HG02885 (cell line): Measurements from ENCODE around the gene UCK2.

Experiments used
- ATAC-seq: cut with Tn5 transposase; IDR thresholded peaks from one replicate; pipeline ENCODE4 v1.9.1; 2021; ENCODE audit warnings: mild to moderate bottlenecking; ENCODE audit not compliant: unreplicated experiment, poor library complexity

The UCK2 gene

DNA sequence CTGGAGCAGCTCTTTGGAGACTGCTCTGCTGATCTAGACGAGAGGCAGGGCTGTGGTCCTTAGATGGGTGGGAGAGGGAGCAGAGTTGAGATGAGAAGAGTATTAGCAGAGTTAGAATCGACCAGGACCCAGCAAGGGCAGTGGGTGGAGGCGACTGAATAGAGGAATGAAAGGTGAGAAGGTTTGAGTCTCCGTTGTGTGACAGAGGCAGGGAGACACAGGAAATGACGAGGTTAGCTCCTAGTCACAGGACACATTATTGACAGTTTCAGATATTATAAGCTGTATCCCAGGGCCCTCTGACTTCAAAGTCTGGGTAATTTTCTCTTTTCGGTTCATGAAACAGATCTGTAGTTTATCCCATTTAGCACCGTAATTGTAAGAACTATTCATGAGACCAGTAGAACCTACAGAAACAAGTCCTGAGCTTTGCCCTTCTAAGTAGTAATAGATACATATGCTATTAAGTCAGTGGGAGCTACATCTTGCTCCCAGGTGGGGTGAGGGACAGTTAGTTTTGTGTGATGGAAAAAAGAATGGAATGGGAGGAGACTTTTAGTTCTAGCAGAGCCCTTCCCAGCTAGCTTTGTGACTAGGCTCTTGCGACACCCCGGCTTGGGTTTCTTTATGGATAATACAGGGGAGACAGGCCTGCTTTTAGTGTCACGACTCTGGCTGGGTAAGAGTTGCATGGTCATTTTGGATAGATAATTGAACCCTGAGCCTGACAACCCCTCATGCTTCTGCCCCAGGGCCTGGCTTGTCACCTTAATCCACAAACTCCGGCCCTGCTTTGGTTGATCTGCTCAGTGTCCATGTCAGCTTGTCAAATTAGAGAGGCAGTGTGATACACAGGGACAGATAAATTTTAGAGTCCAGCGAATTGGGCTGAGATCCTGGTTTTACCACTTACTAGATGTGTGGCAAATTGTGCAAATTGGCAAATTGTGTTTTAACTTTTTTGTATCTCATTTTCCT is 70.2 kb downstream of the UCK2 start:
- ATAC-seq: no peak

- no peak for ATAC-seq
Observed at GRCh38 chr1:165898837-165899236, 71.4 kb downstream of the UCK2 start.

DNA sequence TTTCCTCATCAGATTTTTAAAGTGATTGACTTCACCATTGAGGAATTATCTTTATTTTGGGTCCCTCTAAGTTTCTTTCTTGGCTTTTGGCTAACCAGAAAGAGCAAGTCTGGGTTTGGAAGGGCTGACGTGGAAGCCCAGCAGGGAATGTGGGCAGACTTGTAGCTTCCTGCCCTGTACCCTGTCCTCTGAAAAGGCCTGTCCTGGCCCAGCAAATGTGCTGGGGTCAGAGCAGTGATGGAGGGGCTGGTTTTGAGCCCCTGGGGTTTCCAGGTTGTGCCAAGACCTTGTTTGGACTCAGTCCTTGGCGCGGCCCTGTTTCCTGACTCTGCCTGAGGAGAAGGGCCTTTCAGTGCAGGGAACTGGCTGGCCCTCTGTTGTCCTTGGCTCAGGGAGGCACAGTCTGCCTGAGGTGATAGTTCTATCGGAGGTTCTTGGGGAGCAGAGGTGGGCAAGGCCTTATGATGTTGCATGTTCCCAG is 72.1 kb downstream of the UCK2 start:
- ATAC-seq: no peak

- ATAC-seq: no peak
Observed at GRCh38 chr1:165900576-165901380, 73.4 kb downstream of the UCK2 start.

DNA sequence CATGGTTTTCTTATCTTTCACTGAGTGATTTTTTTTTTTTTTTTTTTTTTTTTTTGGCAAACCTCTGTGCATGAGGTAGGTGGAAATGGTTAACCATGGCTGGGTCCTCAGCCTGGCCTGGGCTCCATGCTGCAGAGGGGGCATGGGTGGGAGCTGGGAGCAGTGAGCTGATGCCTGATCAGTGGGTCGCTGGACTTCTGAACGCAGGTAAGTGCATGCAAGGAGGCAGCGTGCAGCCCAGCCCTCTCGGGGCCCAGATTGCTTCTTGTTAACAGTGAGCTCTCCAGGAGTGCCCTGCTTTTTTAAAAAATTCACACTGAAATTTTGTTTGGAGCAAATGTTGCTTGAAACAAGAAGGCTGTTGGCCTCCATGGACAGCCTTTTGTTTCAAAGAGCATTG is 75.2 kb downstream of the UCK2 start:
- no peak for ATAC-seq

- ATAC-seq: no peak
Observed at GRCh38 chr1:165903672-165904071, 76.3 kb downstream of the UCK2 start.

- no peak for ATAC-seq
Observed at GRCh38 chr1:165904948-165905347, 77.5 kb downstream of the UCK2 start.

DNA sequence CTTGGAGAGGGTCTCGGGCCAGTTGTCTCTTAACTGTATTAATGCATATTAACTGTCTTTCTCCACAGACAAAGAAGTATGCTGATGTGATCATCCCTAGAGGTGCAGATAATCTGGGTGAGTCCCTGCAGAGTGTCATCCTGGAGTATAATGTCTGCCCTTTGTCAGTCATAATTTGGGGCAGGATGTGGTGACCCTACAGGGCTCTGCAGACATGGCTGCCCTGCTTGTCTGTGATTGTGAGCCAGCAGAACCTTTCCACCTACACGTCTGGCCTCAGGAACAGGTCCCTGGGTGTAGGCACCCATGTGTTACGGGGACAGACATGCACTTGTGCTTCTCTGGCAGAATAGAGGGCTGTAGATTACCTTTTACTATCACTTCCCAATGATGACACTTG is 78.4 kb downstream of the UCK2 start:
- ATAC-seq: no peak

- ATAC-seq: no peak
Observed at GRCh38 chr1:165907256-165907857, 79.9 kb downstream of the UCK2 start.

DNA sequence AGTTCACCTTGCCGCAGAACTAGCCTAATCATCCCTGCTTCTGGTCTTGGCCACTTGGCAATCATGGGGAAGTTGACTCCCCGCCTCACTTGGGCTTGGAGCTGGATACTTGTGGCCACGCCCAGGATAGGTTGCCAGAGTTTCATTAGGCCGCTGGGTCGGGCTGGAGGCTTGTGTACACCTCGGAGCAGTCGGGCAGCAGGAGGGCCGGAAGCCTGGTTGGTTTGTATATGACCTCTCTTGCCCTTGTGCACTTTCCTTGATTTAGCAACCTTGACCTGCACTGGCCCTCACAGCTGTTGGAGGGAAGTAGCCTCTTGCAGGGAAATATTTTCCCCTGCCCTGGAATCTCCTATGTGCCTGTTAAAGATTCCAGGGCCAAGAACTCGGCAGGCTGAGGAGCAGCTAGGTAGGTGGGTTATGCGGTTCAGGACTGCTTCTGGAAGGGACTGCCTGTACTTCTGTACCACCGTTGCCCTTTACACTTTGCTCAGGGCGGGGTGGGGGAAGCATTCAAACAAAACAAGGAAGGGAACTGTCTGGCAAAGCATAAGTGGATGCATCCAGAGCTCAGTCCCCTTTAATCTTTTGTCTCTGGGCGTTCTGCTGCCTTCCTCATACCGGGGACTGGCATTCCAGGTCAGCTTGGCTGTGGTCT is 83.5 kb downstream of the UCK2 start:
- ATAC-seq: no peak

GRCh38 chr1:165911609-165912281 is 84.3 kb downstream of the UCK2 start:
- ATAC-seq: no peak

DNA sequence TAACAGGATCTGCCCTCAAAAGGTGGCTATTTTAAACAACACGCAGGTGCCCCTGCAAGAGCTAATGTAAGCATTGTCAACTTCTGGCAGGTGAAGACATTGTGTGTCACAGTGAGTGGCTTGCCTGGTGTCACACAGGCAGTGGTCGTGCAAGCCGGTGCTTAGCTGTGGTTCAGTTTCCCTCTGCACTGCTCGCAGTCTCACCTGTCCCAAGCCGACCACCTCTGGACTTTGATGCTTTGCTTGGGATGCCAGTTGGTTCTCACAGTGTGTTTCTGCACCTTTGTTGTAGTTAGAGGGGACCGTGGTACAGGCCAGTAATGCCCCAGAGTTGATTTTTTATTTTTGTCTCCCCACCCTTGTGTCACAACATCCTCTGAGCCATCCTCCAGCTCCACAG is 85.2 kb downstream of the UCK2 start:
- no peak for ATAC-seq

DNA sequence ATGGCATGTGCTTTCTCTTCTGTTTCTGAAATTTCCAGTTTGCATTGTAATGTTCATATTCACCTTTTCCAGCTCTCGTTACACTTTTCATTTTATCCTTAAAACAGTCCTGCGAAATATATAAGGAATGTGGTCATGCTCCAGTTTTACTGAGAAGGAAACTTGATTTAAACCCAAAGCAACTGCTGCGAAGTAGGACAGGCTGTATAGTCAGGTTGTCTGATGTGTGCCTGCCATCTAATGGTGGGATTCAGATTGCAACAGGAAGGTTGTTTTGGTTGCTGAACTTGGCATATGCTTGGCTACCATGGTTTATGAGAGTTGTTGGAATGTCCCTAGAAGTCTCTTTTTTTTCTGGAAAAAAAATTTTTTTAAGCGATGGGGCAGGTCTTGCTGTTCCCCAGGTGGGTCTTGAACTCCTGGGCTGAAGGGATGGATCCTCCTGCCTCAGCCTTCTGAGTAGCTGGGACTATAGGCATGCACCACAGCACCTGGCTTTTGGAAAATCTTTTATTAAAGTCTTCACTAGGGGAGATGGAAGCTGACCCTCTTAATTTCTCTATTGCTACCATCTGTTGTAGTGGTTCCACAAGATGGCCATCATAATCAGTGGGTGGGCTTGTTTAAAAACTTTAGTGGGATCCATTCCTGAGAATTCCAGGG is 86.9 kb downstream of the UCK2 start:
- ATAC-seq: peak; percentile 85

- no peak for ATAC-seq
Observed at GRCh38 chr1:165915480-165915879, 88.1 kb downstream of the UCK2 start.

DNA sequence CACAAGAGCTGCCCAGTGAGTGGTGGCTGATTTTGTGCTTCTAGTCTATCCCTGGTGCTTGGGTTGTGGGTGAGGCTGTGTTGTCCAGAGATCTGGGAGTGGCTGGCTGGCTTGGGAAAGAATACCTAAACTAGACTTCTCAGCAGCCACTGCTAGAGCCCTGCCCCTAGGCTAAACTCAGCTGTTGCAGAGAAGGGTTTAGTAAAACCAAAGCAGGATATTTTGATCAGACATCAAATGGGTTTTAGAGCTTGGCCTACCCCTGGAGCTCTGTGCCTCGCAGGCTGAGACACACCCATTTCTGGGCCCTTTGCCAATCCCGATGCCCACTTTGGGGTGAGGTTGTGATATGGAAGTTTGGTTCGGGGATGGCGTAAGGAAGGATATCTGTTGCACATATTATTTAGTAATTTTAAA is 88.5 kb downstream of the UCK2 start:
- ATAC-seq: no peak

GRCh38 chr1:165917166-165917565 is 89.8 kb downstream of the UCK2 start:
- ATAC-seq: no peak

GRCh38 chr1:165924117-165924516 is 96.7 kb downstream of the UCK2 start:
- no peak for ATAC-seq

DNA sequence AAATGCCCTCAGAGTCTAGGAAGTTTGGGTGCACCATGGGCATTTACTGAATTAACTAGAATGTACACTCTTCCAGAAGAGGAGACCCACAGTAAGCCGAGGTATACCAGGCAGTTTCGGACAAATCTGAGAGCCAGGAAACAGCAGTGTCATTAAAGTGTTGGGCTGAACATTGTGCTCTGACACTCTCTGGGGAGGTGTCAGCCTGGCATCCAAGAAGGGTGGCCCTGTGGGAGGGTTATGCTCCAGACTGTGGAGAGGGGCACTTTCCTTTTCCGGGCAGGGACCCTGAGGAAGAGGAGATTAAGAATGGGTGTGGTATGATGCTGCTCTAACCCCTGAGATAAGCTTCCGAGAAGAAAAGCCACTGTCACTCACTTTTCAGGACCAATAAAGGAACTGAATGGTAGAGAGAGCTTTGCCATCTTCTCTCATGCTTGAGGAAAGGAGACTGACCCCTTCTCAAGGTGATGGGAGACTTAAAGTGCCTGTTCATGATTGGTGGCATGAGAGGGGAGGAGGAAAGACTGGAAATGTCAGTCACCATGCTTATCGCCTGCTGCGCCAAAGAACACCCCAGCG is 98.2 kb downstream of the UCK2 start:
- ATAC-seq: no peak

- ATAC-seq: peak; percentile 57
Observed at GRCh38 chr1:165927169-165927568, 99.8 kb downstream of the UCK2 start.
